Esophagus muscularis mucosa (tissue), 4 donors: ENCODE data around the gene SEPSECS. TPM values are rescaled to one million over a fixed set of nuclear protein-coding genes. Genes with fewer than 3 reads are reported as not detected.

Experiments
- DNase-seq: peaks from one replicate; pipeline ENCODE4 v3.0.0-alpha.2; 2017; ENCODE audit errors: extremely low spot score
- H3K27ac ChIP-seq, 4 donors: fragments of 200-600 bp; sonication (generic); replicated peaks in 1 of 4; 1 replicate in 3 of 4; 2 replicates in 1 of 4; pipeline ENCODE4 v1.5.1; 2016 to 2019; ENCODE audit warnings: mild to moderate bottlenecking in 1 of 4
- H3K27me3 ChIP-seq, 4 donors: fragments of 200-600 bp; sonication (generic); one replicate each; pipeline versions ENCODE4 v1.5.1 to v1.6.0; 2016 to 2019
- H3K36me3 ChIP-seq, 4 donors: fragments of 200-600 bp; sonication (generic); one replicate each; pipeline ENCODE4 v1.5.1; 2016 to 2019
- H3K4me1 ChIP-seq, 4 donors: fragments of 200-600 bp; sonication (generic); one replicate each; pipeline ENCODE4 v1.5.1; 2016 to 2019
- H3K4me3 ChIP-seq, 4 donors: fragments of 200-600 bp; sonication (generic); 1 replicate in 2 of 4; 2 replicates in 2 of 4; pipeline ENCODE4 v1.5.1; 2016 to 2019; ENCODE audit warnings: mild to moderate bottlenecking in 4 of 4, moderate library complexity in 1 of 4
- H3K9me3 ChIP-seq, 4 donors: fragments of 200-600 bp; sonication (generic); 1 replicate in 3 of 4; 2 replicates in 1 of 4; pipeline ENCODE4 v1.5.1; 2016 to 2019
- CTCF ChIP-seq, 3 experiments: fragments of 200-600 bp in 2 of 3; fragments of 450-650 bp in 1 of 3; sonication (generic) in 2 of 3; IDR thresholded peaks; one replicate each; pipeline ENCODE4 v1.5.1; 2017 to 2019; ENCODE audit warnings: antibody characterized with exemption in 3 of 3, mild to moderate bottlenecking in 2 of 3, moderate library complexity in 1 of 3
- EP300 ChIP-seq: sonication (generic); formaldehyde crosslinking; IDR thresholded peaks from one replicate; pipeline ENCODE4 v1.6.1; 2017; ENCODE audit warnings: antibody characterized with exemption
- POLR2A ChIP-seq: fragments of 450-650 bp; IDR thresholded peaks from one replicate; pipeline ENCODE4 v1.6.1; 2017; ENCODE audit warnings: antibody characterized with exemption, moderate library complexity, mild to moderate bottlenecking, low read depth
- POLR2AphosphoS5 ChIP-seq, 2 donors: sonication (generic); formaldehyde crosslinking; IDR thresholded peaks; one replicate each; pipeline ENCODE4 v1.6.1; 2017; ENCODE audit warnings: antibody characterized with exemption in 2 of 2
- WGBS: methylation state at CpG from one replicate; pipeline ENCODE4 v1.1.5; 2018; 5-methylcytosine and 5-hydroxymethylcytosine counted together
- intact Hi-C: fragments of 100-400 bp; cut with DNase I; formaldehyde crosslinking; loops from one replicate; pipeline ENCODE4 v1.15.1; 2023
- total RNA-seq, 4 donors: library from RNA; depleted of rRNA; stranded (reverse); fragments of >200 nt; gene quantifications; one replicate each; pipeline versions ENCODE4 v1.1.0 to v1.2.1, GENCODE V29; 2016

Gene SEPSECS
- total RNA-seq, 4 donors from 2014 or later, result 3.8 to 6.2 (median 4.0) TPM

- 89% methylated on average over 11 of the region's 11 CpGs for WGBS
- peaks cover 0 to 10% (median 4%) of the 10 kb centered on the region in 4 donors for H3K4me1 ChIP-seq
- no peaks in the 10 kb centered on the region for H3K27me3 ChIP-seq
- DNase-seq, result no peak
- peaks cover 0 to 9% (median 6%) of the 10 kb centered on the region in 4 donors for H3K9me3 ChIP-seq
- no peak overlapping the region for H3K27ac ChIP-seq
- no peaks in the 10 kb centered on the region for H3K36me3 ChIP-seq
- intact Hi-C loops, result no loop called here
- TF ChIP-seq EP300 (no peak), CTCF (IDR thresholded peaks at IDR 0.05) (no peak), POLR2A (no peak), POLR2AphosphoS5 (IDR thresholded peaks at IDR 0.05) (no peak)
- no peak overlapping the region for H3K4me3 ChIP-seq
Measured at GRCh38 chr4:25096981-25097443, 63.2 kb downstream of the SEPSECS start.

- peaks cover 0 to 9% (median 6%) of the 10 kb centered on the region in 4 donors for H3K9me3 ChIP-seq
- H3K4me3 ChIP-seq, result no peak overlapping the region
- no peak for DNase-seq
- no peak overlapping the region for H3K27ac ChIP-seq
- 95% methylated on average over 15 of the region's 23 CpGs for WGBS
- no peak for TF ChIP-seq CTCF (IDR thresholded peaks at IDR 0.05)
- TF ChIP-seq POLR2AphosphoS5 (IDR thresholded peaks at IDR 0.05), result no peak
- no peak for TF ChIP-seq POLR2A
- no peak for TF ChIP-seq EP300
- H3K27me3 ChIP-seq, result no peaks in the 10 kb centered on the region
- intact Hi-C loops, result no loop called here
- no peaks in the 10 kb centered on the region for H3K36me3 ChIP-seq
- peaks cover 0 to 10% (median 4%) of the 10 kb centered on the region in 4 donors for H3K4me1 ChIP-seq
Measured at GRCh38 chr4:25096251-25096980, 63.8 kb downstream of the SEPSECS start.

- TF ChIP-seq POLR2A, result no peak
- no peak for TF ChIP-seq CTCF (IDR thresholded peaks at IDR 0.05)
- TF ChIP-seq EP300, result no peak
- no peak for TF ChIP-seq POLR2AphosphoS5 (IDR thresholded peaks at IDR 0.05)
- 91% methylated on average over 18 of the region's 24 CpGs for WGBS
- intact Hi-C loops, result no loop called here
- H3K4me1 ChIP-seq, result peaks cover 0 to 10% (median 4%) of the 10 kb centered on the region in 4 donors
- no peak for DNase-seq
- H3K27me3 ChIP-seq, result no peaks in the 10 kb centered on the region
- H3K4me3 ChIP-seq, result no peak overlapping the region
- no peaks in the 10 kb centered on the region for H3K36me3 ChIP-seq
- H3K9me3 ChIP-seq, result peaks cover 0 to 9% (median 6%) of the 10 kb centered on the region in 4 donors
- no peak overlapping the region for H3K27ac ChIP-seq
Measured at GRCh38 chr4:25095837-25096236, 64.4 kb downstream of the SEPSECS start.

GRCh38 chr4:25092139-25092538, 68.1 kb downstream of the SEPSECS start:
- TF ChIP-seq POLR2A (no peak), EP300 (no peak), CTCF (IDR thresholded peaks at IDR 0.05) (no peak)
- DNase-seq, result no peak
- Histone ChIP-seq H3K4me1 (peaks cover 11 to 18% (median 13%) of the 10 kb centered on the region in 4 donors), H3K27ac (no peak overlapping the region), H3K27me3 (no peaks in the 10 kb centered on the region), H3K4me3 (no peak overlapping the region), H3K36me3 (no peaks in the 10 kb centered on the region), H3K9me3 (peaks cover 0 to 9% (median 6%) of the 10 kb centered on the region in 4 donors)
- intact Hi-C loops, result no loop called here
- WGBS, result 79% methylated on average over 3 of the region's 3 CpGs
